Chondrocyte (in vitro differentiated cells): ENCODE measurements around the gene ETV1. TPM values are rescaled to one million over a fixed set of nuclear protein-coding genes. Genes with fewer than 3 reads are reported as not detected.
A peak's percentile ranks its signal among the peaks of the same experiment; 100 is the strongest.

Source experiments
- DNase-seq: peaks from one replicate; pipeline ENCODE4 v3.0.0; 2021; ENCODE audit warnings: mixed read lengths, low spot score
- H3K27ac Mint-ChIP-seq: one replicate; pipeline ENCODE4 v1.8.0; 2021; ENCODE audit warnings: mild to moderate bottlenecking, moderate library complexity, mixed read lengths; ENCODE audit not compliant: unreplicated experiment
- H3K27me3 Mint-ChIP-seq: 2 replicates; pipeline ENCODE4 v1.8.0; 2021; ENCODE audit warnings: low read depth, mixed read lengths
- H3K36me3 Mint-ChIP-seq: 2 replicates; pipeline ENCODE4 v1.8.0; 2021; ENCODE audit warnings: low read depth, mixed read lengths
- H3K4me1 Mint-ChIP-seq: 2 replicates; pipeline ENCODE4 v1.8.0; 2021; ENCODE audit warnings: low read depth, mild to moderate bottlenecking, mixed read lengths
- H3K4me3 Mint-ChIP-seq: one replicate; pipeline ENCODE4 v1.8.0; 2021; ENCODE audit warnings: mild to moderate bottlenecking, moderate library complexity, mixed read lengths; ENCODE audit not compliant: unreplicated experiment
- H3K9me3 Mint-ChIP-seq: 2 replicates; pipeline ENCODE4 v1.8.0; 2021; ENCODE audit warnings: low read depth, mixed read lengths
- CTCF ChIP-seq: fragments of 200-600 bp; sonication (generic); IDR thresholded peaks from 2 replicates; pipeline ENCODE4 v1.5.0; 2021; ENCODE audit warnings: antibody characterized with exemption, mild to moderate bottlenecking, moderate library complexity
- total RNA-seq: library from RNA; stranded (reverse); gene quantifications from 3 replicates; pipeline ENCODE4 v1.2.1, GENCODE V29; 2021

The ETV1 gene
- total RNA-seq, 1 donor from 2014 or later = 2.7 TPM

- no peak for TF ChIP-seq CTCF
- Mint-ChIP-seq H3K27me3 (no peaks in the 10 kb centered on the region), H3K9me3 (no peaks in the 10 kb centered on the region), H3K36me3 (no peaks in the 10 kb centered on the region), H3K4me3 (no peak overlapping the region), H3K4me1 (peaks cover 13% of the 10 kb centered on the region), H3K27ac (no peak overlapping the region)
- no peak for DNase-seq
Observed at GRCh38 chr7:13907831-13908230, 81.6 kb downstream of the ETV1 start.

- H3K36me3 Mint-ChIP-seq = no peaks in the 10 kb centered on the region
Observed at GRCh38 chr7:13904689-13905088, 84.8 kb downstream of the ETV1 start.

GRCh38 chr7:13904007-13904406 lies 85.5 kb downstream of the ETV1 start:
- peaks cover 13% of the 10 kb centered on the region for H3K4me1 Mint-ChIP-seq
- TF ChIP-seq CTCF = no peak
- H3K36me3 Mint-ChIP-seq = no peaks in the 10 kb centered on the region
- no peak for DNase-seq
- no peaks in the 10 kb centered on the region for H3K27me3 Mint-ChIP-seq
- H3K4me3 Mint-ChIP-seq = no peak overlapping the region
- H3K27ac Mint-ChIP-seq = peak overlapping the region; percentile 20
- no peaks in the 10 kb centered on the region for H3K9me3 Mint-ChIP-seq

More at GRCh38 chr7:13904689-13905088, 84.8 kb downstream of the ETV1 start:
- Mint-ChIP-seq H3K4me3 (no peak overlapping the region), H3K27ac (peak overlapping the region; percentile 20), H3K9me3 (no peaks in the 10 kb centered on the region), H3K4me1 (peaks cover 13% of the 10 kb centered on the region), H3K27me3 (no peaks in the 10 kb centered on the region)
- no peak for TF ChIP-seq CTCF
- no peak for DNase-seq

GRCh38 chr7:13901577-13901976 lies 87.9 kb downstream of the ETV1 start:
- no peaks in the 10 kb centered on the region for H3K27me3 Mint-ChIP-seq
- H3K4me1 Mint-ChIP-seq = peaks cover 13% of the 10 kb centered on the region
- H3K9me3 Mint-ChIP-seq = no peaks in the 10 kb centered on the region
- no peak for TF ChIP-seq CTCF
- no peaks in the 10 kb centered on the region for H3K36me3 Mint-ChIP-seq
- no peak overlapping the region for H3K4me3 Mint-ChIP-seq
- no peak for DNase-seq
- no peak overlapping the region for H3K27ac Mint-ChIP-seq

GRCh38 chr7:13898957-13899670 lies 90.4 kb downstream of the ETV1 start:
- no peaks in the 10 kb centered on the region for H3K27me3 Mint-ChIP-seq
- no peak overlapping the region for H3K27ac Mint-ChIP-seq
- H3K4me3 Mint-ChIP-seq = no peak overlapping the region
- peaks cover 3% of the 10 kb centered on the region for H3K4me1 Mint-ChIP-seq
- TF ChIP-seq CTCF = no peak
- H3K9me3 Mint-ChIP-seq = no peaks in the 10 kb centered on the region
- DNase-seq = no peak
- H3K36me3 Mint-ChIP-seq = no peaks in the 10 kb centered on the region
